ENCODE results near the gene DIPK1A.

Gene DIPK1A

DNA sequence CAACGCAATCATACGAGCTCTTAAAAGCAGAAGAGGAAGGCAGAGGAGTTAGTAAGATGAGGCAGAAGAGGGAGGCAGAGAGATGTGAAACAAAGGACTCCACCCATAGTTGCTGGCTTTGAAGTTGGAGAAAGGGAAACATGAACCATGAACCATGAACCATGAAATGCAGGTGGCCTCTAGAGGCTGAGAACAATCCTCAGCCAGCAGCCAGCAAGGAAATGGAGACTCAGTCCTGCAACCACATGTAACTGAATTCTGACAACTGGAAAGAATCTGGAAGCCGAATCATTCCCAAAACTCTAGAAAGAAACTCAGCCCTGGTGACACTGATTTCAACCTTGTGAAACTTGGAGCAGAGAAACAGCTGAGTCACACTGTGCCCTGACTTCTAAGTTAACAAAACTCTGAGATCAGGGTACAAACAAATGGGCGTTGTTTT is 10.1 kb downstream of the DIPK1A start:
- no peak for TF ChIP-seq ZNF274 (IDR thresholded peaks at IDR 0.05; ENCODE audit: low read depth, low read length)
- H3K4me3 ChIP-seq (ENCODE audit: low read length): no peak overlapping the region; the same call in 1 of the 2 replicates

DNA sequence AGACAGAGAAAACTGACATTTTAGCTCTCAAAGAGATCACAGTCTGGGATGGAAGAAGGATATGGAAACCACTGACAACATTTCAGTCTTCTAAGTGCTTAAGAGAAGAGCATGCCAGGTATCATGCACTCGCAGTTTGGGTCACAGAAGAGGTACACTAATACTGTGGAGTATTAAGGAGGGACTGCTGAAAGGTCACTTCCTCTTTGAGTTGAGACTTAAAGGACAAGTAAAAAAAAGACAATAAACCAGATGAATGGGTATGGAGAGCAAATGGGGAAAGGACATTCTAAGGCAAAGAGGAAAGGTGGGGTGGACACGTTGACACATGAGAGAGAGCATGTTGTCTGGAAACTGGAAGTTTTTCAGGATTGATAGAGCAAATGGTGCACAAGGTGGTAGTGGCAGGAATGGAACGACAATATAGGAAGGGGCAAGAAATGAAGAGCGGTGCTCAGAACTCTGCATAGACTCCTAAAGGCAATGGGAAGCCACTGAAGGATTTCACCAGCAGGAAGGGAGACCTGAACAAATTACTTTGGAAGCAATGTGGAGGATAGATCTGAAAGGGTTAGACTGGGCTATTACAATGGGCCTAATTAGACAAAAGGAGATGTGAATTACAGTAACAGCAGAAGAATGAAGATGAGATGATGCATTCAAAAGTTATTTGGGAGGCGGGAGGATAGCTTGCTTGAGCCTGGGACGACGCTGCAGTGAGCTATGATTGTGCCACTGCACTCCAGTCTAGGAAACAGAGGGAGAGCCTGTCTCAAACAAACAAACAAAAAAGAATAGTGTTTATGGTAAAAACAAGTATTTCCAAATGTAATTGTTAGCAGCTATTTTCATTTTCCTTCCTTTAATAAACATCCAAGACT is 11.1 kb downstream of the DIPK1A start:
- H3K4me3 ChIP-seq (ENCODE audit: low read length): no peak overlapping the region
- no peak for TF ChIP-seq ZNF274 (IDR thresholded peaks at IDR 0.05; ENCODE audit: low read depth, low read length)

DNA sequence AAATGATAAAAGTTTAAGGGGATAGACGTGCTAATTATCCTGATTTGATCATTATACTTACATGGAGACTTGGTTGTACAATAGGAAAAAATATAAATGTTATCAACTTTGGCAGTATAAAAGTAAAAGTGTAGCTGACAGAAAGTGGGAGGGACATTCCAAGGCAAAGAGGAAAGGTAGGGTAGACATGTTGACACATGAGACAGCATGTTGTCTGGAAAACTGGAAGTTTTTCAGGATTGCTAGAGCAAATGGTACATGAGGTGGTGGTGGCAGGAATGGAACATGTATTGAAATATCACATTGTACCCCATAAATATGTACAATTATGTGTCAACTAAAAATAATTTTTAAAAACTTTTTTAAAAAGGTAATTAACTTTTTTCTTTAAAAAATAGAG is 13.2 kb downstream of the DIPK1A start:
- H3K4me3 ChIP-seq (ENCODE audit: low read length): no peak overlapping the region
- no peak for TF ChIP-seq ZNF274 (IDR thresholded peaks at IDR 0.05; ENCODE audit: low read depth, low read length)

DNA sequence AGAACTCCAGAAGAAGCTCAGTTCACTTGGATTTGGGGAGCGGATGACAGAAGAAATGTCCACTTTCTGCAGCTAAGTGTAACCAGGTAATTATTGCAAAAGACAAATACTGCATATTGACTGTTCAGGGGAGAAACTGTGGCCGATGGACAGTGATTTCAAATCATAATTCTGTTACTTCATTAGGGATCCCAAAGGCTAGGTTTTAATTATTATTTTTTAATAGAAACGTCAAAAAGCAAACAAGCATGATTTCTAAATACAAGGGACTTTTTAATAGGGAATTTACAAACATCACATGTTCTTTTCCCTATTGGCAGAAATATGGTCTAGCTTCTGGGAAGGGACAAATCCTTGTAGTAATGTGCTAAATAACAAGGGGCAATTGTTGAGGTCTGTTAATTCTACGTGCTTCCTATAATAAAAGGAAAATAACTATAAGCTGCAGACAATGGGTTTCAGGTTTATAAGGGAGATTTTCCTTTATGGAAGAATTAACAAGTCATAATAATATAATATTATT is 15.5 kb downstream of the DIPK1A start:
- H3K4me3 ChIP-seq (ENCODE audit: low read length): no peak overlapping the region
- no peak for TF ChIP-seq ZNF274 (IDR thresholded peaks at IDR 0.05; ENCODE audit: low read depth, low read length)

DNA sequence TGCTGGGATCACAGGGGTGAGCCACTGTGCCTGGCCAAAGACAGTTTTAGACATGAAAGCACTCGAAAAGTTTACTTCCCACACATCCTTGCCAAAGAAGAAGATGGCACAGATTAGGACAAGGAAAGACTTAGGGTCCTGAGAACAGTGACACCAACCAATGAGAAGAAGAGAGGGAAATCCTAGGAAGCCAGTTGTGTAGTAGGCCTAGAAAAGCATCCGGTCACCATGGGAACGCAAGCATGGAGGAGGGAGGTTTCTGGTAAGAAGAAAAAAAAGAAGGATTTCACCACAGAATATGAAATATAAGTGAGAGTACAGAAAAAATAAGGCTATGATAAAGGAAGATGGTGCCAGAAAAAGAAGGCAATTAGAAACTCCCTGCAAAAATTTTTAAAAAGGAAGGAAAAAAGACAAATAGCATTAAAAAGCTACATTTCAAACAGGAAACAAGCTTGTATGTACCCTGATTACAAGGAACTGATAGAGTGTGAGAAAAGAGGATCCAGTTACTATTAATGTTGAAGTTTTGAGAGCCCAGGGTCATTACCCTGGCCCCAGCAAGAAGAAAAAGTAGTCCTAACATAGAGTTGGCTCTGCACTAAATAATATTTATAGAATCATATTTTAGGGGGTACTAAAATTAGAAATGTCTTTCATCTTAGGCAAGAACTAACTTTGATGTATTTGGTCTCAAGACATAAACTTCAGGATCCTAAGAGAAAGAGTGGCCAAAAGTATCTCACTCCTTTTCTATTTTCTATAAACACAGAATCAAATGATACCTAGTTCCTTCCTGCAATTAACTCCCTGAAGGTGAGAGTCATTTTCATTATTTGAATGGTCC is 16.1 kb downstream of the DIPK1A start:
- H3K4me3 ChIP-seq (ENCODE audit: low read length): no peak overlapping the region; the same call in 1 of the 2 replicates
- TF ChIP-seq ZNF274 (IDR thresholded peaks at IDR 0.05; ENCODE audit: low read depth, low read length): no peak

DNA sequence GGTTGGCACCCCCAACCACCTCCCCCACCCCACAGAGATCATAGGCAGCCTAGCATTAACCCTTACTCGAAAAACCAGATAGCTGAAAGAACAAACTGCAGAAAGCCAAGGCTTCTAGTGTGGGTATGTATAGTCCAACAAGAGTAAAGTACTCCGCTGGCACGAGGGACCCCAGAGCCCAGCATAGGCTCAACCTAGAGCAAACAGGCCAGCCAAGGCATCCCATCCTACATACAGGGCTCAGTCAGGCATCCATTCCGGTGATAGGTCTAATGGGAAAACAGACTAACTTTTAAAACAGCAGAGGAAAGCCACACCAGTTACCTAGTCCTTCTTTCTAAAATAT is 17.8 kb downstream of the DIPK1A start:
- H3K4me3 ChIP-seq (ENCODE audit: low read length): no peak overlapping the region
- TF ChIP-seq ZNF274 (IDR thresholded peaks at IDR 0.05; ENCODE audit: low read depth, low read length): no peak

DNA sequence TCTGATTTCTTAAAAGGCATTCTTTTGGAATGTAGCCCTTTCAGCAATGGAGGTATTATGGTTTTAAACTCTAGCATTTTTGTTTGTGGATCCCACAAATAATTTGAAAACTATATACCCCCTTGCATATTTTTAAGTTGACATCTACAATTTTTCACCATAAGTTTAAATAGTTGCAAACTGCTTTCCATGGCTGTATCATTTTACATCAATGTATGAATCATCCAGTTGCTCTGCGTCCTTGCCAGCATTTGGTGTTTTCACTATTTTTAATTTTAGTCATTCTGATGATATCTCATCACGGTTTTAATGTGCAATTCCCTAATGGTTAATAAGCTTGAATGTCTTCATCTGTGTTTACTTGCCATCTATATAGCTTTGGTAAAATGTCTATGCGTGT is 20.7 kb downstream of the DIPK1A start:
- no peak overlapping the region for H3K4me3 ChIP-seq (ENCODE audit: low read length)
- no peak for TF ChIP-seq ZNF274 (IDR thresholded peaks at IDR 0.05; ENCODE audit: low read depth, low read length)

DNA sequence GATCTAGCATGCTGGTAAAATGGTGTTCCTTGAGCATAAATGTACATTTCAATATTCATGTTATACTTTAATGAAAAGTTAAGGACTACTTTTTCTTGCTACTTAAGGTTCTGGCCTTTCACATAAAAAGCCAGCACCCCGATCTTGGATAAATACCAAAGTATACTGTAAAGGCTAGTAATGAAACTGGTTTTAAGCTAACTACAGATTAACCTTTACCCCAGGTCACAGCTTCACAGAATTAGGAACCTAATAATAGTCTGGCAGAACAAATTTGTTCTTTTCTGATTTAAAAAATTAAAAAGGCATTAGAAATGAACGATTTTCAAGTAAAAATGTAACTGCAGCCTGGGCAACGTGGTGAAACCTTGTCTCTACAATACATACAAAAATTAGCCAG is 23.5 kb downstream of the DIPK1A start:
- TF ChIP-seq ZNF274 (IDR thresholded peaks at IDR 0.05; ENCODE audit: low read depth, low read length): no peak
- no peak overlapping the region for H3K4me3 ChIP-seq (ENCODE audit: low read length)

DNA sequence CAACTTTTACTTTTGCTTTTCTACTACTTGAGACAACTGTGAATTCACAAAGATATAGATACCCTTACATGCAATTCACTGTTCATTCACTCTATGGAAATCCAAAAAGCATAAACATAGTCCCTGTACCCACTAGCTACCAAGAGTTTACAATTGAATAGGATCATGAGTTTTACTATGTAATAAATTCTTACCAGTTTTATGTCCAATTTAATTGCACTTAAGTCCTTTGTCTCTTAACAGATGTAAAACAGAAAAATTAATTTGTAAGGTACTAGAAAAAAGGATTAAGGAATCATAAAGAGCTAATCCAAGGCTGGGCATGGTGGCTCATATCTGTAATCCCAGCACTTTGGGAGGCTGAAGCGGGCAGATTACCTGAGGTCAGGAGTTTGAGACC is 24.4 kb downstream of the DIPK1A start:
- H3K4me3 ChIP-seq (ENCODE audit: low read length): no peak overlapping the region
- TF ChIP-seq ZNF274 (IDR thresholded peaks at IDR 0.05; ENCODE audit: low read depth, low read length): no peak

DNA sequence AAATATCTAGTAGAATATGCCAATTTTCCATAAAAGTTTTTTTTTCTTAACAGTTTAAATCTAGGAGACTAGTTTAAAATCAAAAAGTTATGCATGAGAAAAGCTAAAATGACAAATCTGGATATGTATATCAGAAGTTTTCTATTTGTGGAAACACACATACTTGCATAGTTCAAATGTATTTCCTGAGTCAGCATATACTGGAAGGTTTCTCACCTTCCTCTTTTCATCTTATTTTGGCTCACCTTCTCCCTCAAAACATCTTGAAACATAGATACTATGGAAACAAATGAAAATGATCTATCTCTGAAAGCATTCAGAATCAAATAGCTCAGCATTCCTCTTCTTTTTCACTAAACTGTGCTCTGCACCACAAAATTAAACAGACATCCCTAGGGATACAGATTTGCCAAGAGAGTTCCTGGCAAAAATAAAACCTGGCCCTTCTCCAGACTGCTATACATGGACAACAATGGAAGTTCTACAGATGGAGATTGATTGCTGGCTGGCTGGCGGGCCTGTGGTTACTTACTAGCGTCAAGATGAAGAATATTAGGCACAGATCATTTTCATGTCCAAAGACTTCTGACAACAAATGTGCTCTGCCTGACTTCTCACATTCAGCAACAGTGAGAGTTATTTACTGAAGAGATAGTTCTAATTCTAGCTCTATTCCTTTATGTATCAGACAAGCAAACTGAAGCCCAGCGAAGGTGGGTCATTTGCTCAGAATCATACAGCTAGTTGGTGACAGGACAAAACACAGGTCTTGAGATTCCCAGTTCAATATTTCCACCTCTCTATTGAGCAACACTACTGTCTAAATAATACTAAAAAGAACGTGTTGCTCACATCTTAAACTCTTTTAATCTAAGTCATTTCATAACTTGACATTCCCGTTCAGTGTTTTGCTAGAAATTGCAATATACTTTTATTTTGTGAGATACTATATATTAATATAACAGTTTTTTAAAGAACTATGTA is 26.6 kb downstream of the DIPK1A start:
- no peak for TF ChIP-seq ZNF274 (IDR thresholded peaks at IDR 0.05; ENCODE audit: low read depth, low read length)
- no peak overlapping the region for H3K4me3 ChIP-seq (ENCODE audit: low read length)

DNA sequence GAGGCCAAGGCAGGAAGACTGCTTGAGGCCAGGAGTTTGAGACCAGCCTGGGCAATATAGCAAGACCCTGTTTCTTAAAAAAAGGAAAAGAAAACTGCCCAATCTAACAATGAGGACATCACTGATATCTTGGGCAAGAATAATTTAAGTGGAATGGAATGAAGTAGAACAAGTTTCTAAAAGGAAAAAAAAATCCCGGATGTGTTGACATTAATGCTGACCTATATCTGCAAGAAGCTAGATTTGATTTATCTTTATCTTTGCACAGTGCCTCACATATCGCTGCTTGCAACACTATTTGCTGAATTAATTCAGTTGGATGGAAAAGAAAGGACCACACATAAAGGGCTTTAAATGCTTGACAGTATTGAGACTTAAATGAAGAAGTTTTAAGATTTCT is 27.8 kb downstream of the DIPK1A start:
- H3K4me3 ChIP-seq (ENCODE audit: low read length): no peak overlapping the region
- TF ChIP-seq ZNF274 (IDR thresholded peaks at IDR 0.05; ENCODE audit: low read depth, low read length): no peak

DNA sequence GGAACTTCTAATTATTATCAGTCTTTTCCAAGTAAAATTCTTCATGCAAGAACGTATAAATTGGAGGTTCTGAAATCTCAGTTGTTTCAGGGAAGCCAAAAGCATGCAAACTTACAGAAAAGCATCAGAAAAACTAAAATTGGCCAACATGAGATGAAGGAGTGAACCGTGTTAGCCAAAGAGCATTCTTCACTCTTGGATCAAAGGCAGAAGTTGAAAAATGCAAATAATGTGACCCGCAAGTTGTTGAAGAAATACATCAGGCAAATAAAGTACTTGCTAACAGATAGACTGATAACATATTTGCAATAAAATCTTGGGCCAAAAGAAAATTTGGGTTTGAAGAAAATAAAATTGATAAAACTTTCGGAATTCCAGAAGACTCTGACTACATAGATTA is 29.6 kb downstream of the DIPK1A start:
- no peak overlapping the region for H3K4me3 ChIP-seq (ENCODE audit: low read length)
- TF ChIP-seq ZNF274 (IDR thresholded peaks at IDR 0.05; ENCODE audit: low read depth, low read length): no peak

DNA sequence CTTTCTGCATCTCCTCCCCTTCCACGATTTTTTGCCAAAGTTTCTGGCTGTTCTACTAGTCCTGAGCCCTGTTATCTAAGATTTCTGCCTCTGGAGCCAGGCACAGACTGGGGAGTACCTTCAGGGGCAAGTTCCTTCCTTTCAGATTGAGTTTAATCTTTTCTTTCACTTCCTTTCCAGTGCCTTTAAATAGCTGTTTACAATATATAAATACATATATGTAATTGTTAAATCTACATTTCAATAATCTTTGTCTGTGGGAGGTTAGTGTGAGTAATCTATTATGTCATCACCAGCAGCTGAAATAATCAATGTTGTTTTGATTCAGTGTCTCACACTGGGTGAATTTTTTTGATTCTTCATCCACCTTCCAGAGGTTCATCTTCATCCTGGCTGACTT is 31.8 kb downstream of the DIPK1A start:
- TF ChIP-seq ZNF274 (IDR thresholded peaks at IDR 0.05; ENCODE audit: low read depth, low read length): no peak
- peak overlapping the region; percentile 30; the same call in 1 of the 2 replicates for H3K4me3 ChIP-seq (ENCODE audit: low read length)

DNA sequence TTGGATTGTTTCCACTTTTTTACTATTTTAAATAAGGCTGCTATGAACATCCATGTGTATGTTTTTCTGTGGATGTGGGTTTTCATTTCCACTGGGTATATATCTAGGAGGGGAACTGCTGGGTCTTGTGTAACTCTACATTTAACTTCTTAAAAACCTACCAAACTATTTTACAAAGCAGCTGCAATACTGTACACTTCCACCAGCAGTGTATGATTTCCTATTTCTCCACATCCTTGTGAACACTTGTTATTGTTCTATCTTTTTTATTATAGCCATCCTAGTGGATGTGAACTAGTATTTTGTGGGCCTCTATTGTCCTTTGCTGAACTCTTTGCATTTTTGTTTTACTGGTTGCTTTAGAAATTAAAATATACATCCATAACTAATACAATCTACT is 33.4 kb downstream of the DIPK1A start:
- H3K4me3 ChIP-seq (ENCODE audit: low read length): no peak overlapping the region
- no peak for TF ChIP-seq ZNF274 (IDR thresholded peaks at IDR 0.05; ENCODE audit: low read depth, low read length)

Data from GM08714 (cell line).